OCI-LY1 (cell line): ENCODE results near the gene CALB2.

Experiments
- EZH2 ChIP-seq: fragments of 200-600 bp; sonication (generic), shearing (Covaris generic); IDR thresholded peaks from 2 replicates; pipeline ENCODE4 v1.8.0; 2017; ENCODE audit warnings: borderline replicate concordance, mixed run types, mild to moderate bottlenecking, antibody characterized with exemption, low read length, moderate library complexity, mixed read lengths
- TF ChIP-seq, protein P1 (sequence below): fragments of 200-600 bp; sonication (generic), shearing (Covaris generic); IDR thresholded peaks from 2 replicates; pipeline ENCODE4 v1.5.1; 2017; ENCODE audit warnings: mild to moderate bottlenecking, antibody characterized with exemption, low read length, moderate library complexity, mixed read lengths

DNA sequence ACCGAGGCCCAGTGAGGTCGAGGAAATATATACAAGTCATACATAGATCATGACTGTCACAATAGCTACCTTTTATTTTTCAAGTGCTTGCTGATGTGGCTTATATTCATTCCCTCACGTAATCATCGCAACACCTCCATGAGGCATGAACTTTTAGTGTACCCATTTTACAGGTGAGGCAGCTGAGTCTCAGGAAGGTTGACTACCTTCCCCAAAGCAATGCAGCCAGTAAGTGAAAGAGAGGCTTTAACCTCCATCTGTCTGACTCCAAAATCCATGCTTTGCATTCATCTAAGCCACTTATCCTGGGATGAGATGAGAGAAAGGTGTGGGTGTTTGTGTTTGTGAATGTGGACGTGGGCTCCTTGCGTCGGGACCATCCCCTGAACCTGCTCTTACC lies 30.8 kb downstream of the CALB2 start:
- TF ChIP-seq, protein P1, sequence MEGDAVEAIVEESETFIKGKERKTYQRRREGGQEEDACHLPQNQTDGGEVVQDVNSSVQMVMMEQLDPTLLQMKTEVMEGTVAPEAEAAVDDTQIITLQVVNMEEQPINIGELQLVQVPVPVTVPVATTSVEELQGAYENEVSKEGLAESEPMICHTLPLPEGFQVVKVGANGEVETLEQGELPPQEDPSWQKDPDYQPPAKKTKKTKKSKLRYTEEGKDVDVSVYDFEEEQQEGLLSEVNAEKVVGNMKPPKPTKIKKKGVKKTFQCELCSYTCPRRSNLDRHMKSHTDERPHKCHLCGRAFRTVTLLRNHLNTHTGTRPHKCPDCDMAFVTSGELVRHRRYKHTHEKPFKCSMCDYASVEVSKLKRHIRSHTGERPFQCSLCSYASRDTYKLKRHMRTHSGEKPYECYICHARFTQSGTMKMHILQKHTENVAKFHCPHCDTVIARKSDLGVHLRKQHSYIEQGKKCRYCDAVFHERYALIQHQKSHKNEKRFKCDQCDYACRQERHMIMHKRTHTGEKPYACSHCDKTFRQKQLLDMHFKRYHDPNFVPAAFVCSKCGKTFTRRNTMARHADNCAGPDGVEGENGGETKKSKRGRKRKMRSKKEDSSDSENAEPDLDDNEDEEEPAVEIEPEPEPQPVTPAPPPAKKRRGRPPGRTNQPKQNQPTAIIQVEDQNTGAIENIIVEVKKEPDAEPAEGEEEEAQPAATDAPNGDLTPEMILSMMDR = no peak
- TF ChIP-seq EZH2 = no peak
